HG02623 (cell line): ENCODE results near the gene STRAP.
"Not testable (repeated sequence)": the region's sequence is repeated elsewhere in the genome, so short reads cannot be mapped to it uniquely, and the experiment has no call there.

Source experiments
- ATAC-seq: cut with Tn5 transposase; IDR thresholded peaks from one replicate; pipeline ENCODE4 v1.9.1; 2021; ENCODE audit warnings: moderate library complexity; ENCODE audit not compliant: unreplicated experiment

Gene STRAP

GRCh38 chr12:15863984-15864383 is 18.2 kb upstream of the STRAP start:
- peak; percentile 96 for ATAC-seq

GRCh38 chr12:15868186-15868585 is 14.0 kb upstream of the STRAP start:
- no peak for ATAC-seq

- no peak for ATAC-seq
Measured at GRCh38 chr12:15873556-15873955, 8.6 kb upstream of the STRAP start.

- not testable (repeated sequence) for ATAC-seq
Measured at GRCh38 chr12:15874556-15875145, 7.5 kb upstream of the STRAP start.

GRCh38 chr12:15875863-15876262 is 6.3 kb upstream of the STRAP start:
- ATAC-seq, result no peak

GRCh38 chr12:15879413-15879812 is 2.8 kb upstream of the STRAP start:
- no peak for ATAC-seq

GRCh38 chr12:15880721-15881120 is 1.5 kb upstream of the STRAP start:
- ATAC-seq, result no peak

- no peak for ATAC-seq
Measured at GRCh38 chr12:15883536-15883935, 1.3 kb downstream of the STRAP start.

GRCh38 chr12:15886372-15887042 is 4.3 kb downstream of the STRAP start:
- no peak for ATAC-seq

- no peak for ATAC-seq
Measured at GRCh38 chr12:15887043-15887817, 5.0 kb downstream of the STRAP start.

GRCh38 chr12:15892645-15893259 is 10.6 kb downstream of the STRAP start:
- no peak for ATAC-seq

GRCh38 chr12:15893260-15893659 is 11.1 kb downstream of the STRAP start:
- no peak for ATAC-seq

- ATAC-seq, result no peak
Measured at GRCh38 chr12:15896867-15897266, 14.7 kb downstream of the STRAP start.

GRCh38 chr12:15897433-15897832 is 15.2 kb downstream of the STRAP start:
- ATAC-seq, result no peak

GRCh38 chr12:15899282-15899870 is 17.2 kb downstream of the STRAP start:
- no peak for ATAC-seq

GRCh38 chr12:15904378-15904920 is 22.3 kb downstream of the STRAP start:
- no peak for ATAC-seq

- ATAC-seq, result no peak
Measured at GRCh38 chr12:15910468-15910863, 28.3 kb downstream of the STRAP start.

GRCh38 chr12:15910864-15911721 is 28.9 kb downstream of the STRAP start, which contains the start of gene DERA:
Gene DERA (plus strand): TSS chr12:15911332. CDS start chr12:15911384, 52 bp downstream.
- ATAC-seq, result peak; percentile 96

GRCh38 chr12:15911931-15912330 is 29.7 kb downstream of the STRAP start:
- ATAC-seq, result not testable (repeated sequence)

GRCh38 chr12:15914131-15914530 is 31.9 kb downstream of the STRAP start:
- not testable (repeated sequence) for ATAC-seq
